ENCODE data around the gene WDR53. TPM values are rescaled to one million over a fixed set of nuclear protein-coding genes. Genes with fewer than 3 reads are reported as not detected.
A peak's percentile ranks its signal among the peaks of the same experiment; 100 is the strongest.
"Not testable (repeated sequence)": the region's sequence is repeated elsewhere in the genome, so short reads cannot be mapped to it uniquely, and the experiment has no call there.

WDR53 gene
- total RNA-seq, 1 experiment from 2014 or later = 16.2 TPM

DNA sequence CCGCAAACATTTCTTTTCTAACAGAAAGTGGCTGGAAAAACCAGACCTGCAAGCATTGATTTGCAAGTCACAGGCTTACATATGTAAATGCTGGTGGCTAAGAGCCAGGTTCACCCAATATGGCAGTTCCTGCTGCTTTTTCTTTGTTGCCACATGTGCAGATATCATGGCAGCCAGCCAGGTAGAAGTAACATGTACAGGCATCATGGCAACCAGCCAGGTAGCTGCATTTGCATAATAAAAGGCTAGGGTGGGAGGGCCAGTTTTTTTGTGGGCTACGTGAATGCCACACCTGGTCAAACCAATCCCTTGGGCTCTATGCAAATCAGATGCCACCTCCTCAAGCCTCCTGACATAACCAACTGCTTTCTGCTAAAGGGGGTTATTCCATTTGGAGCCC is 50.4 kb downstream of the WDR53 start:
- peak; percentile 27 for DNase-seq (ENCODE audit: low read depth)

GRCh38 chr3:196517162-196517800 is 51.1 kb downstream of the WDR53 start:
- no peak for DNase-seq (ENCODE audit: low read depth)

DNA sequence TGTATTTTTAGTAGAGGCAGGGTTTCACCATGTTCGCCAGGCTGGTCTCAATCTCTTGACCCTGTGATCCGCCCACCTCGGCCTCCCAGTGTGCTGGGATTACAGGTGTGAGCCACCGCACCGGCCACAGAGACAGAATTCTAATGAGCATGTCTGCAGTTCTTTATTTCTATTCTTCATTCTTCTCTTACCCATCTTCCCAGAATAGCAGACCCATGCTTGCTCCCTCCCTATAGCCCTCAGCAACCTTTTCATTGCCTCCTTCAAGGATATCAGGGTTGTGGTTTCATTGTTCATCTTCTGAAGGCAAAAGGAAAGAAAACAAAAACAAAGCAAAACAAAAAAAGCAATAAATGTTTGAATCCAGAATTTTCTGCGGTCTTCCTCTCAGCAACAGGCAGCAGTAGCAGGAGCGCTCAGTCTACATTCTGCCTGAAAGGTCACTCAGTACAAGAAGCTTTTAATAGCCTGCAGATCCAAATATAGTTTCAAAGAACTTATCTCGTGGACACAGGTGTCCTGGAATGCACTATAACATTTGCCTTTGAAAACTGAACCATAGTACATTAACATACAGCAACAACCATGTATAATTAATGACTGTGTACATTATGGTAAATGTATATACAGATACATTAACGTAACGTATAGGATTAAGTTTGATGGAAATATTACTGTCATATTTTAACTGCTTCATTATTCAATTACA is 53.3 kb downstream of the WDR53 start, which contains the start of gene SMCO1:
TSS of gene SMCO1 (minus strand) at position 434 of the 709 bp plus-strand sequence. CDS start at position 297, 137 bp downstream.
- DNase-seq (ENCODE audit: low read depth) = no peak

DNA sequence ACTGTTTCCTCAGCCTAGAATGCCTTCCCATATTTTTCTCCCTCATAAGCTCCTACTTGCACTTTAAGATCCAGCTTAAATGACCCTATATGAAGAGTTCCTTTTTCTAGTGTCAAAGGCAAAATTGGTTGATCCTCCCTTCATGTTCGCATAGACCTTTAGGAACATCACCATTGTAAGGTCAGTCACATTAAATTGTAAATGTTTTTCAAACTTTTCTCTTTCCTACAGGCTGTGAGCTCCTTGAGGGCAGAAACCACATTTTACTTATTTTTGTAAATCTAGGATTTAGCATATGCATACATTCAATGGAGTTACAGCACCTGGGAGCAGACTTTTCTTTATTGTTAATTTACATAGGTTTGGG is 54.0 kb downstream of the WDR53 start:
- DNase-seq (ENCODE audit: low read depth) = no peak

DNA sequence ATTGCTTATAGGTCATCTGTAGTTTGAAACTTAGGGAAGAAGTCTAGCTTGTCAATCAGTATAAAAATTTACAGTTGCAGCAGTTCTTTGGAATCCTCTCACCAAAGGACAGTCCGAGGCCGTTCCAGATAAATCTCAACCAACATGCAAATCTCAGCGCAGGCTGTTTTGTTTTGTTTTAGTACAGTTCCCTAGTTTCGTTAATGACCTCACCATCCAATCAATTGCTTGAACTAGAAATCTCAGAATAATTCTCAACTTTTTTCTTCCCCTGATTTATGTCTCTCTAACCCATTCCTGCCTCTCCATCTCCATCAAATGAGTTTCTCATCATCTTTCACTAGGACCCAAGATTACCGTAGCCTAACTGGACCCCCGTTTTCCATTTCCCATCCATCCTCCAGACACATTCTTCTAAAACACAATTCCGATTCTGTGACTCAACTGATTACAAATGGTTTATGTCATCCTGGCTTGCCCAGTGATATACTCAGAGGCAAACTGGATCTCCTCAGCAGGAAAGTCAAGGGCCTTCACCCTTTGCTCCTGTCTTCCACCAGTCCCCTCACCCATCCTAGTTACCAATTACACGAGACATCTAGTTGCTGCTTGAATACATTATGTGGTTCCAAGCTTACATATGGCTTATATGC is 54.5 kb downstream of the WDR53 start:
- peak; percentile 68 for DNase-seq (ENCODE audit: low read depth)

DNA sequence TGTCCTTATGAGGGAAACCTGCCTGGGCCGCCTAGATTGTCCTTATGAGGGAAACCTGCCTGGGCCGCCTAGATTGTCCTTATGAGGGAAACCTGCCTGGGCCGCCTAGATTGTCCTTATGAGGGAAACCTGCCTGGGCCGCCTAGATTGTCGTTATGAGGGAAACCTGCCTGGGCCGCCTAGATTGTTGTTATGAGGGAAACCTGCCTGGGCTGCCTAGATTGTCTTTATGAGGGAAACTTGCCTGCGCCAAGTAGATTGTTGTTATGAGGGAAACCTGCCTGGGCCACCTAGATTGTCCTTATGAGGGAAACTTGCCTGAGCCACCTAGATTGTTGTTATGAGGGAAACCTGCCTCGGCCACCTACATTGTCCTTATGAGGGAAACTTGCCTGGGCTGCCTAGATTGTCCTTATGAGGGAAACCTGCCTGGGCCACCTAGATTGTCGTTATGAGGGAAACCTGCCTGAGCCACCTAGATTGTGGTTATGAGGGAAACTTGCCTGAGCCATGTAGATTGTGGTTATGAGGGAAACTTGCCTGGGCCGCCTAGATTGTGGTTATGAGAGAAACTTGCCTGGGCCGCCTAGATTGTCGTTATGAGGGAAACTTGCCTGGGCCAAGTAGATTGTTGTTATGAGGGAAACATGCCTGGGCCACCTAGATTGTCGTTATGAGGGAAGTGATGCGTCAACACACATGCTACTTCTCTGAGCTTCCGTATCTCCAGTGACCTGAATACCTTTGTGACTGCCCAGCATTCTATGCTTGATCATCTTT is 56.5 kb downstream of the WDR53 start:
- DNase-seq (ENCODE audit: low read depth) = not testable (repeated sequence)

DNA sequence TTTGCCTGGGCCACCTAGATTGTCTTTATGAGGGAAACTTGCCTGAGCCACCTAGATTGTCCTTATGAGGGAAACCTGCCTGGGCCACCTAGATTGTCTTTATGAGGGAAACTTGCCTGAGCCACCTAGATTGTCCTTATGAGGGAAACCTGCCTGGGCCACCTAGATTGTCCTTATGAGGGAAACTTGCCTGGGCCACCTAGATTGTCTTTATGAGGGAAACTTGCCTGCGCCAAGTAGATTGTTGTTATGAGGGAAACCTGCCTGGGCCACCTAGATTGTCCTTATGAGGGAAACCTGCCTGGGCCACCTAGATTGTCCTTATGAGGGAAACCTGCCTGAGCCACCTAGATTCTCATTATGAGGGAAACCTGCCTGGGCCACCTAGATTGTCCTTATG is 57.2 kb downstream of the WDR53 start:
- DNase-seq (ENCODE audit: low read depth) = not testable (repeated sequence)

DNA sequence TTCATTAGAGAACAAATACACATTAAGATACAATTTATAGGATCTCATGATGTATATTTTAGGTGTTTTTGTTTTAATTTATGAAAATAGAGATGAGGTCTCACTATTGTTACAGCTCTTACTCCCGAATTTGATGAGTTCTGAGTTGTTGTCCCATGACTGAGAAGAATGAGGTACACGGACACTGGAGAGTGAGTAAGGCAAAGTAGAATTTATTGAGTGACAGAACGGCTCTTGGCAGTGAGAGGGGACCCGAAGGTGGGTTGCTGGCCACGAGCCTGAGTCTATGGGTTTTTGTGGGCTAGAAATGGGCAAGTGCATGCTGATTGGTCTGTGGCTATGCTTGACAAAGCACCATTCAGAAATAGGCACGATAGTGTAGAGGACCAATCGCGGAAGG is 61.7 kb downstream of the WDR53 start:
- no peak for DNase-seq (ENCODE audit: low read depth)

- no peak for DNase-seq (ENCODE audit: low read depth)
These were observed 63.8 kb downstream of the WDR53 start for GRCh38 chr3:196504556-196504955.

Other genes with a start within 250 kb of the WDR53 start
- gene TM4SF19, start 230.2 kb downstream of the WDR53 start, total RNA-seq (2014; rRNA removed; shearing (Covaris generic)) = 3.2 and 3.3 TPM in 2 replicates
- gene UBXN7, start 136.1 kb downstream of the WDR53 start, total RNA-seq (2014; rRNA removed; shearing (Covaris generic)) = 9.1 and 17.4 TPM in 2 replicates
- 16.5 and 22.8 TPM in 2 replicates for gene RNF168, start 64.8 kb downstream of the WDR53 start, total RNA-seq (2014; rRNA removed; shearing (Covaris generic))
- gene SMCO1, start 53.2 kb downstream of the WDR53 start, total RNA-seq (2014; rRNA removed; shearing (Covaris generic)) = 0.05 TPM in 1 of 2 replicates, not detected in the other
- gene FBXO45, start 106 bp upstream of the WDR53 start, total RNA-seq (2014; rRNA removed; shearing (Covaris generic)) = 18.9 and 26.6 TPM in 2 replicates
- gene NRROS, start 71.1 kb upstream of the WDR53 start, total RNA-seq (2014; rRNA removed; shearing (Covaris generic)) = 0.42 and 1.1 TPM in 2 replicates
- 9.0 and 11.2 TPM in 2 replicates for gene CEP19, start 143.7 kb upstream of the WDR53 start, total RNA-seq (2014; rRNA removed; shearing (Covaris generic))
- gene PIGX, start 143.8 kb upstream of the WDR53 start, total RNA-seq (2014; rRNA removed; shearing (Covaris generic)) = 57.4 and 77.0 TPM in 2 replicates
- 35.2 and 57.4 TPM in 2 replicates for gene PAK2, start 171.3 kb upstream of the WDR53 start, total RNA-seq (2014; rRNA removed; shearing (Covaris generic))